ENCODE results near the gene ATF7. TPM values are rescaled to one million over a fixed set of nuclear protein-coding genes. Genes with fewer than 3 reads are reported as not detected.
A peak's percentile ranks its signal among the peaks of the same experiment; 100 is the strongest.

The ATF7 gene
- total and polyA plus RNA-seq, 9 of the 15 experiments (the other 6 are each of a cell fraction or from before 2014, with no cell fraction given): 10.6 to 30.4 (median 20.7) TPM

DNA sequence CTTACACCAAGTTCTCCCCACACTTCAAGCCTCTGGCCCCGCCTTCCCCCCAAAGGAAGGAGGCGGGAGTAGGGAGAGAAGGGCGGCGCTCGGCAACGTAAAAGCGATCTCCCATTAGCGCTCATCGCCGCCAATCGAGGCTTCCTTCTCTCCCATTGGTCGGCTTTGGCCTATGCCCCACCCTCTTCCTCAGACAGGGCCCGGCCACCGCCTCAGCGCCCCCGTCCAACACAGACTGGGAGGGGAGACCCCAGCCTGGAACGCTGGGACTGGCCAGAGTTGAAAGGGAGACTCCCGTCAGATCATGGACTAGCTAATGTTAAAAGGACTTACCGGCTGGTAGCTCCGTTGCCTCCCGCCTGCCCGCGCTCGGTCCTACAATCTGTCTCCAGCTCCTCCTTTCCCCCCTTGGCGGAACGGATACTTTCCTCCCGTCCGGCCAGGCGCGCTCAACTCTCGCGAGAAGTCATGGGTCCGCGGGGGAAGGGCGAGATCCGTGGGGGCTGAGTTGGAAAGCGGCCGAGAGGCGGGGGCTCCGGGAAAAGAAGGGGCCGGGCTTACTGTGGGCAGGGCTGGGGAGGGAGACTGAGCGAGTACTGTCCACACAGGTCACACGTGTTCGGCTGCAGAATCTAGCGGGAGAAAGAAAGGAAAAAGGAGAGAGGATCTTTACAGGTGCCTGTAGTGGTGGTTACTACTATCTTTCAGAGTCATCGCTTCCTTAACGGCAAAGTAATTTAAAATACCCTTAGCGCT lies at the start of gene ATF7 (continued):
- TF ChIP-seq CCAR2 (IDR thresholded peaks at IDR 0.05; ENCODE audit: low read depth, low read length) (no peak), PYGO2 (tag; IDR thresholded peaks at IDR 0.05) (no peak), TEAD1 (CRISPR knock-in tag; IDR thresholded peaks at IDR 0.05) (peak; percentile 28 to 86; a peak in 1 of 4 replicates), ZNF57 (CRISPR knock-in tag; IDR thresholded peaks at IDR 0.05) (no peak), EGR1 (conservative IDR thresholded peaks at IDR 0.05) (peak; percentile 87), ILK (tag; IDR thresholded peaks at IDR 0.05; ENCODE audit: borderline replicate concordance, low read depth) (no peak), BACH1 (tag; IDR thresholded peaks at IDR 0.05) (no peak), ARHGAP35 (IDR thresholded peaks at IDR 0.05; ENCODE audit: partially characterized antibody) (peak; percentile 97), MEF2D (tag; conservative IDR thresholded peaks at IDR 0.05; ENCODE audit: low read depth) (no peak), FIP1L1 (IDR thresholded peaks at IDR 0.05; ENCODE audit: low read depth, low read length, poor library complexity, severe bottlenecking) (no peak), ZKSCAN1 (IDR thresholded peaks at IDR 0.05; ENCODE audit: low read depth, low read length) (no peak), ZNF311 (CRISPR knock-in tag; IDR thresholded peaks at IDR 0.05) (no peak), PHF8 (IDR thresholded peaks at IDR 0.05; ENCODE audit: borderline replicate concordance, low read length) (peak; percentile 89; the same call in 1 of the 2 replicates), BDP1 (IDR thresholded peaks at IDR 0.05; ENCODE audit: insufficient read depth, insufficient read length) (no peak), POLR2AphosphoS2 (IDR thresholded peaks at IDR 0.05; ENCODE audit: low read length) (no peak), ZNF717 (CRISPR knock-in tag; IDR thresholded peaks at IDR 0.05) (no peak), NR4A1 (CRISPR knock-in tag; IDR thresholded peaks at IDR 0.05) (no peak), NR4A1 (tag; IDR thresholded peaks at IDR 0.05) (0 out of 2 replicates have a peak, but pooled peaks have one; percentile 36), MXI1 (IDR thresholded peaks at IDR 0.05; ENCODE audit: low read depth, low read length) (peak; percentile 76; the same call in 1 of the 2 replicates)
- TF ChIP-seq, protein P1, sequence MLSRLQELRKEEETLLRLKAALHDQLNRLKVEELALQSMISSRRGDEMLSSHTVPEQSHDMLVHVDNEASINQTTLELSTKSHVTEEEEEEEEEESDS (CRISPR knock-in tag; IDR thresholded peaks at IDR 0.05): no peak
- TF ChIP-seq, protein P2, sequence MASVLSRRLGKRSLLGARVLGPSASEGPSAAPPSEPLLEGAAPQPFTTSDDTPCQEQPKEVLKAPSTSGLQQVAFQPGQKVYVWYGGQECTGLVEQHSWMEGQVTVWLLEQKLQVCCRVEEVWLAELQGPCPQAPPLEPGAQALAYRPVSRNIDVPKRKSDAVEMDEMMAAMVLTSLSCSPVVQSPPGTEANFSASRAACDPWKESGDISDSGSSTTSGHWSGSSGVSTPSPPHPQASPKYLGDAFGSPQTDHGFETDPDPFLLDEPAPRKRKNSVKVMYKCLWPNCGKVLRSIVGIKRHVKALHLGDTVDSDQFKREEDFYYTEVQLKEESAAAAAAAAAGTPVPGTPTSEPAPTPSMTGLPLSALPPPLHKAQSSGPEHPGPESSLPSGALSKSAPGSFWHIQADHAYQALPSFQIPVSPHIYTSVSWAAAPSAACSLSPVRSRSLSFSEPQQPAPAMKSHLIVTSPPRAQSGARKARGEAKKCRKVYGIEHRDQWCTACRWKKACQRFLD (CRISPR knock-in tag; IDR thresholded peaks at IDR 0.05): no peak; the same call in 1 of the 2 replicates
- TF ChIP-seq, protein P3, sequence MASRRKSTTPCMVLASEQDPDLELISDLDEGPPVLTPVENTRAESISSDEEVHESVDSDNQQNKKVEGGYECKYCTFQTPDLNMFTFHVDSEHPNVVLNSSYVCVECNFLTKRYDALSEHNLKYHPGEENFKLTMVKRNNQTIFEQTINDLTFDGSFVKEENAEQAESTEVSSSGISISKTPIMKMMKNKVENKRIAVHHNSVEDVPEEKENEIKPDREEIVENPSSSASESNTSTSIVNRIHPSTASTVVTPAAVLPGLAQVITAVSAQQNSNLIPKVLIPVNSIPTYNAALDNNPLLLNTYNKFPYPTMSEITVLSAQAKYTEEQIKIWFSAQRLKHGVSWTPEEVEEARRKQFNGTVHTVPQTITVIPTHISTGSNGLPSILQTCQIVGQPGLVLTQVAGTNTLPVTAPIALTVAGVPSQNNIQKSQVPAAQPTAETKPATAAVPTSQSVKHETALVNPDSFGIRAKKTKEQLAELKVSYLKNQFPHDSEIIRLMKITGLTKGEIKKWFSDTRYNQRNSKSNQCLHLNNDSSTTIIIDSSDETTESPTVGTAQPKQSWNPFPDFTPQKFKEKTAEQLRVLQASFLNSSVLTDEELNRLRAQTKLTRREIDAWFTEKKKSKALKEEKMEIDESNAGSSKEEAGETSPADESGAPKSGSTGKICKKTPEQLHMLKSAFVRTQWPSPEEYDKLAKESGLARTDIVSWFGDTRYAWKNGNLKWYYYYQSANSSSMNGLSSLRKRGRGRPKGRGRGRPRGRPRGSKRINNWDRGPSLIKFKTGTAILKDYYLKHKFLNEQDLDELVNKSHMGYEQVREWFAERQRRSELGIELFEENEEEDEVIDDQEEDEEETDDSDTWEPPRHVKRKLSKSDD (conservative IDR thresholded peaks at IDR 0.05; ENCODE audit: low read length): peak; percentile 93
- TF ChIP-seq, protein P4, sequence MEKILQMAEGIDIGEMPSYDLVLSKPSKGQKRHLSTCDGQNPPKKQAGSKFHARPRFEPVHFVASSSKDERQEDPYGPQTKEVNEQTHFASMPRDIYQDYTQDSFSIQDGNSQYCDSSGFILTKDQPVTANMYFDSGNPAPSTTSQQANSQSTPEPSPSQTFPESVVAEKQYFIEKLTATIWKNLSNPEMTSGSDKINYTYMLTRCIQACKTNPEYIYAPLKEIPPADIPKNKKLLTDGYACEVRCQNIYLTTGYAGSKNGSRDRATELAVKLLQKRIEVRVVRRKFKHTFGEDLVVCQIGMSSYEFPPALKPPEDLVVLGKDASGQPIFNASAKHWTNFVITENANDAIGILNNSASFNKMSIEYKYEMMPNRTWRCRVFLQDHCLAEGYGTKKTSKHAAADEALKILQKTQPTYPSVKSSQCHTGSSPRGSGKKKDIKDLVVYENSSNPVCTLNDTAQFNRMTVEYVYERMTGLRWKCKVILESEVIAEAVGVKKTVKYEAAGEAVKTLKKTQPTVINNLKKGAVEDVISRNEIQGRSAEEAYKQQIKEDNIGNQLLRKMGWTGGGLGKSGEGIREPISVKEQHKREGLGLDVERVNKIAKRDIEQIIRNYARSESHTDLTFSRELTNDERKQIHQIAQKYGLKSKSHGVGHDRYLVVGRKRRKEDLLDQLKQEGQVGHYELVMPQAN (IDR thresholded peaks at IDR 0.05; ENCODE audit: borderline replicate concordance): peak; percentile 83

Data from K562 (cell line).